CD4-positive, alpha-beta T cell treated with Interleukin-21 for 1 hour (primary cell): ENCODE data around the gene DDX11.
A peak's percentile ranks its signal among the peaks of the same experiment; 100 is the strongest.
"Not testable (repeated sequence)": the region's sequence is repeated elsewhere in the genome, so short reads cannot be mapped to it uniquely, and the experiment has no call there.

Source experiments
- DNase-seq: peaks from one replicate; pipeline ENCODE4 v3.0.0-alpha.2; 2020

DDX11 gene

DNA sequence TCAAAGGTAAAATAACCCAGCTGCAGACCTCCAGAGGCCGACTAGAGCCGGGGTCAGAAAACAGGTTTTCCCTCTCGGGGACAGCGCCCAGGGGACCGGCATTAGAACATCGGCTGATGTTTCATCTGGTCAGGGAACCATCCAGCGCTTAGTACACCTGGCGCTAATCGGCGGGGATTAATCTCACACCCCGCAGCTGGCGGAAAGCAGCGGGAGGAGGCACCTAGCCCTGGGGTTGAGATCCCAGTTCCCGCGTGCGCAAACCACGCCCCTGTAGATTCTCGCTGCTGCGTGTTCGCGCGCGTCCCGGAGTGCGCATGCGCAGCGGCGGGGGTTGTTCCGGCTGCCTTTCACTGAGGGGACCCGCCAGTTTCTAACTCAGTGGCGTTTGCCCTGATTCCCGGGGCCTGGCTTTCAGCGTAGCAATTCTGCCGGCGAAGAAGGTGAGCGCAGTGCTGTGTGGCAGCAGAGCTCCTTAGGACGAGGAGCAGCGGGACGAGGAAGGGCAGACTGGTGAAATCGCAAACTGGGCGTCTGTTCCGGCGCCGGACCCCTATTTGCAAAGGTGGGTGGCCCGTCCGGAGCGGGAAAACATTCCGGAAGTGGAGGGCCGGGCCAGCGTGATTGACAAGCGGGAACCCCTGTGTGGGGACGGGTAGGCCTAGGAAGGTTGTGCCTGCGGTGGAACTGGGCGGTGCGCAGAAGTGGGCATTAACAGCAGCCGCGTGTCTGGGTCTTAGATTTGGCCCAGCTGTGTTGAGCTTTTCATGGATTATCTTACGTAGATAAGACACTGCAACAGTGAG, at the start of gene DDX11:
Gene DDX11, plus strand, starts transcription at position 334 of the 806 bp plus-strand sequence. CDS start 4,534 bp downstream, outside the sequence.
- DNase-seq, result peak; percentile 94

DNA sequence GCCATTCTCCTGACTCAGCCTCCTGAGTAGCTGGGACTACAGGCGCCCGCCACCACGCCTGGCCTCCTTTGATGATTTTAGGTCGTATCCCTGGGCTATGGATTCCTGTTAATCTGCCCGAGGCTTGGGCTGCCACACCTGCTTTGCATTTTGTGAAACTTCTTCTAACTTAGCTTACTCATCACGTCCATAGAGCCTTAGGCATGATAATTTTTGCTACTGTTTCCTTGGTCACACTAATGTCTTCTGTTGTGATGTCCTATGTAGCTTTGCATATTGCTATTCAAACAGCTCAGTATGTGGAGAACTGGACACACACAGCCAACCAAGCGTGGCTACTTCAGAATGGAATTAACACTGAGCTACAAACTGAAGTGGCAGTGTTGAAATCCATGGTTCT, 47.5 kb upstream of the DDX11 start:
- no peak for DNase-seq

DNA sequence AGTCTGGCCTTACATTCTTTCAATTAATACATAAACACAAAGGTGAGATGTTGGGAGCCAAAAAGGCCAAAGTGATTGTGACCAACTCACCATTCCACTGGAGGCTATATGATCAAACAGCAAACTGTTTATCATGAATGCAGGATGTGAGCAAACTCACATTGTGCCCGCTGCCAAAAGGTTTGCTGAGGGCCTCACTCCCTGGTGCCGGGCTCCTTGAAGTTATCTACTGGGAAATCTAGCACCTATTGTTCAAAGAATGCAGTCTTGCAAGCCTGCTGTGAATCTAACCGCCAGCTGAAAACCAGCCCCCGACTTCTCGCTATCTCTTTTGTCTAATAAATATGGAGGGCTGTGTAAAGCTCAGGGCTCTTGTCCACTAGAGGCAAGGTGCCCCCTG, 46.7 kb upstream of the DDX11 start:
- not testable (repeated sequence) for DNase-seq

- DNase-seq, result no peak
These were observed 44.2 kb upstream of the DDX11 start for GRCh38 chr12:31029468-31029867.

DNA sequence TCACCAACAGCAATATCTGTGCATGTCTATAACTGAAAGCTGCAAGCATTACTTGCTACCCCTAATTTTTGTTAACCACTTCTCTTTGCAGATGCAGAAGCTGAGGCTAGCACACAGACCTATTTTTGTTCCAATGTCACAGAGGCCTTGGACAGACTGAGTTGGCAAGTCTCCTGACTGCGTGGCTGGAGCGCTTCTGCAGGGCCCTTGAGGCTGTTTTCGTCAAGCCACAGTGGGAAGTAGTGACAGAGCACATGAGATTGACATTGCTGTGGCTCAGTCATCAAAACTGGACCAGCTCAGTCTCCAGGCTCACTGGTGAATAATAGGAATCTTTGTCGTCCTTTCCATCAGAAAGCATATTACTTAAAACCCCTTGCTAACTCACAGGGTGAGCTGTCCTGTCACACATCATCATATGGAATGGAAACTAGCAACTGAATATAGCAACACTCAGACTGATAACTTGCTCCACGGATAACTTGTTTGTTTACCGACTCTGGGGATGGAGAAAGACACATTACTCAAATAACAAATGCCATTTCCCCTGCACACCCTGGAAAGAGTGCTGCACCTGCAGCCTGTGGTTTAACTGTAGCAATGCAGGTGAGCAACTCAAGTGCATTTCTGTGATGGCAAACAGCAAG, 43.6 kb upstream of the DDX11 start:
- DNase-seq, result no peak

DNA sequence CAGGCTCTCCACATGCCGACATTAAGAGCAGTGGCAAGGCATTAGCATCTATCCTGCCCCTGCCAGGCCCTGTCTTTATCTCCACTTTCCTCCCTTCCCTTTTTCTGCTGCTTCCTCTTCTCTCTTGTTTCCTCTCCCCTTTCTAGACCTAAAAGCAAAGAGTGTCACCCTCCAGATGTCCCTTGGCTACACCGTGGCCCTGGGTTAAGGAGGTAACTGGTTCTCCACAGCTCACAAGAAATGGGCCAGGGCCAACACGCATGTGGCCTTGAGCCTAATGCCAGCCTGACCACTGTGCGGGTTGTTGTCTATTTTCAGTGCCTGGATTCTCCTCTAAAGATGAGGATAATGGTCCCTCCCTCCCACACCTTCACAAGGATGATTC, 41.7 kb upstream of the DDX11 start:
- no peak for DNase-seq

DNA sequence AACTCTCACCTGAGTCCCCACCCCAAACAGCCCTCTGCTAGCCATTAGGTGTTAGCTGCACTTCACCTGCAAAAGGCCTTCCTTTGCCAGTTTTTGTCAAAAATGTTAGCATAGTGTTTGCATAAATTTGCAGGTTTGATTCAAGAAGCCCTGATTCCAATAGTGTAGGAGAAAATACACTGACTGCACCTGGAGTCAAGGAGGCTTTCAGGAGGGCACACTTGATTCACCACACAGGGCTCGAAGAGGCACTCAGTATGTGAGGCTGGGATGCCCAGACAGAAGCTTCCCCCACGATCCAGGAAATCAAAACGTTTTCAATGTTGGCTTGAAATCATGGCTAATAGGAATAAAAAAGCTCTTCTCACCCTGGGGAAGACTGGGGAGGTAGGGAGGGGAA, 40.5 kb upstream of the DDX11 start:
- no peak for DNase-seq

- no peak for DNase-seq
These were observed 40.0 kb upstream of the DDX11 start for GRCh38 chr12:31033681-31034080.

DNA sequence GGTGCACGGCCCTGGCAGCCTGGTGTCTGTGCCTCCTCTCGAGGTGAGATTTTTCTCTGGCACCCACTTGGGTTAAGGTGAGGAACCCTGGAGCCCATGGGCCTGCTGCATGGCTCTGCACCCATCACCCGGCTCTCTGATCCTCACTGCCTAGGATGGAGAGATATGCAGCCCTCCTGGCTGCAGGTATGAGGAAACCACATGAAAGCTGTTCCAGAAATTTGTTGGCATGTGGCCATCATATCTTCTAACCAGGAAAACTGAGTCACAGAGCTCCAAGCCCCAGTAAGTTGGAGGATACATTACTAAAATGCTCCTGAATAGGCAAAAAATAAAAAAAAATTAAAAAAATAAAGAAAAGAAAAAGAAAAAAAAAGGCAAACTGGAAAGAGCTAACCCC, 39.3 kb upstream of the DDX11 start:
- DNase-seq, result no peak

DNA sequence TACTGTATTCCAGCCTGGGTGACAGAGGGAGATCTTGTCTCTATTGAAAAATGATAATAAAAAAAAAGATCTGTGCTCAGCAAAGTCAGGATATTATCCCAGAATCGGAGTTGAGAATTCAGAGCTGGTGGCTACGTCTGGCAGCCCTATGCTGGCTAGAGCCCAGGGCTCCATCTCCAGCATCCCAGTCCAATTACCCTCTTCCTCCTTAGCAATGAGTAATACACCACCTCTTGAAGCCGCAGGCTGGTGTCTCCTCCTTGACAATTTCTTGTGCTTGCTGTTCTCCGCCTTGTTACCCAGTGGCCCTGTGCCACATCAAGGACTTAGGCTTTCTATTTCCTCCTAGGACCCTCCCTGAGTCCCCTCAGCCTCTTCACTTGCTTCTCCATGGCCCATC, 38.4 kb upstream of the DDX11 start:
- no peak for DNase-seq

GRCh38 chr12:31035967-31036665, 37.5 kb upstream of the DDX11 start:
- DNase-seq, result no peak

DNA sequence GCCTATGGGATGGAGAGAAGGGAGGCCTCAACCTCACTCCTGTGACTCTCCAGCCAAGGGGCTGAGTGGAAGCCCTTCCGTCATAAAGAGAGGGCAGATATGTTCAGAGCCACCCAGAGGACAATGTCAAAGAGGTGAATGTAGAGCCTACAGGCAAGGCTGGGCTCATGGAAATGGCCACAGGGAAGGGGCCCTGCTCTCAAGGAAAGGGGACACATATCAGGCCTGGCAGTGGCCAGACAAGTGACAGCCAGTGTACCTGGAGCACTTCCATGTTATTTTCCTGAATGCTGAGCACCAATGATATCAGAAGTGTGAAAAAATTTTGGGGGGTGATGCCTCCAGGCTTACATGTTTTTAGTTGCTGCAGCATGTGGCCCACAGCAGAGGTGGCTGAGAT, 36.6 kb upstream of the DDX11 start:
- DNase-seq, result no peak

DNA sequence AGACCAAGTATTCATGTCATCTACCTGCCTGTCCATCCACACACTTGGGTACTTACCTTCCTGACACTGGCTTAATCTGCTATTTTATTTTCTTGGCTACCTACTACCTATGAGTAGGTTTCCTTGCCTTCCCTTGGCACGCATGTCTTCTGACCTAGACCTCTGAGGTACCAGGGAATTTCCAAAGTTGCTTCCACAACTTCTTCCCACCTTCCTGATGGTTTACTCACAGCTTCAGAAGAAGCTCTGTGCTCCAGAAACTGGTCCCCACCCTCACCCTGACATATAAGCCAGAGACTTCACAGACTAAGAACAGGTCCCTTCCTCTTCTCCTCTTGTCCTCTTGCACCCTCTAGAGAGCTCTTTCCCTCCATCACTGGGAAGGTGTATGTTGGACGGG, 35.7 kb upstream of the DDX11 start:
- DNase-seq, result no peak

- DNase-seq, result no peak
These were observed 32.6 kb upstream of the DDX11 start for GRCh38 chr12:31041033-31041564.

GRCh38 chr12:31050143-31050542, 23.5 kb upstream of the DDX11 start:
- not testable (repeated sequence) for DNase-seq

- DNase-seq, result not testable (repeated sequence)
These were observed 23.1 kb upstream of the DDX11 start for GRCh38 chr12:31050548-31050947.

GRCh38 chr12:31051692-31052091, 22.0 kb upstream of the DDX11 start:
- DNase-seq, result not testable (repeated sequence)

DNA sequence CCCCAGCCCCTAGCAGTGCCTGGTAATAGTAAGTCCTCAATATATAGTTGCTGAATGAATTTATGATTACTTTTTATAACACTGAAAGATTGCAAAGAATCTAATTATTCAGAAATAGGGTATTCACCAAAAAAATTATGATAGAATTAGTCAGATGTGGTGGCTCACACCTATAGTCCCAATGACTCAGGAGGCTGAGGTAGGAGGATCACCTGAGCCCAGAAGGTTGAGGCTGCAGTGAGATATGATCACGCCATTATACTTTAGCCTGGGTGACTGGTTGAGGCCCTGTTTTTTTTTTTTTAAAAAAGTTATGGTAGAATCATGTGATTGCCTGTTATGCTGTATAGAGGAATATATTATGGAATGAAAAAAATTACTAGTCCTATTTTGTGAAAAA, 21.5 kb upstream of the DDX11 start:
- not testable (repeated sequence) for DNase-seq

- DNase-seq, result not testable (repeated sequence)
These were observed 20.8 kb upstream of the DDX11 start for GRCh38 chr12:31052666-31053439.

DNA sequence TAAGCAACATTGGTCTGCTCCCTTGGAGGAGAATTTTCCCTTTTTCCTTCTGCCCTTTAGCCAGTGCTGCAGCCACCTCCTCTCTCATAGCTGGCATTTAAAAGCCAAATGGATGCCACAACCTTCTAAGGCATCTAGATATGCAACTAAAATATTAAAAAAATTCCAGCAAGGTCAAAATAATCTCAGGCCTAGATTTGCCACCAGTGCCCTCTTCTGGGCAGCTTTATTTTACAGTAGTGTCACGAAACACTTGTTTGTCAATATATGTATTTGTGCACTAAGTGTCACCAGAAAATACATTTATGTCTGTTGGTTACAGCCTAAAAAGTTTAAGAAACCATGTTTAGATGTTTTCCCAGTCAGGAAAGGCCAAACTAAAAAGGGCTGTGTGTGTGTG, 19.7 kb upstream of the DDX11 start:
- not testable (repeated sequence) for DNase-seq

DNA sequence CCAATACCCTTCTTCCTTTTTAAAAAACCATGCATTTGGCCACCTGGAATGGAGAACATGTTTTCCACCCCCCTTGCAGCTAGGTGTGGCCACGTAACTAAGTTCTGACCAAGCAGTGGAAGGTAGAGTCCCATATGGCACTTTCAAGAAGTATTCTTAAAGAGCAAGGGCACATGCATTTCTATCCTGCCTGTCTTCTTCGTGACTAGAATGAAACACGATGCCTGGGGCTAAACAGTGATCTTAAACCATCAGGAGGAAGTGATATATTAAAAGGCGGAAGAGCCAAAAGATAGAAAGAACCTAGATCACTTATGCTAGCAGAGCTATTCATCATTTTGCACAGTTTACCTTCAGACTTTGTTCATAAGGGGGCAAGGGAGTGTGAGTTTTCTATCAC, 16.0 kb upstream of the DDX11 start:
- no peak for DNase-seq

DNA sequence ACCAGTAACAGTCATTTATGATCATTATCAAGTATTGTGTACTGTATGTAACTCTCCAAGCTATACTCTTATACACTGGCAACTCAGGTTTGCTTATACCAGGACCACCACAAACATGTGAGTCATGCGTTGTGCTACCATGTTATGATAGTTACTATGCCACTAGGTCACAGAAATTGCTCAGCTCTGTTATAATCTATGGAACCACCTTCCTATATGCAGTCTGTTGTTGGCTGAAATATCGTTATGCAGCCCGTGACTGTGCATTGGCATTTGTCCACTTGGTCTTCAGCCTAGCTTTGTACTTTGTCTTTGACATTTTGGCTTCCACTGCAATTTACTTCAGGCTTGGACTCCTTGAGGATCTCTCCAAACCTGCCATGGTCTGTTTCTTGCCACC, 7.5 kb upstream of the DDX11 start:
- DNase-seq, result not testable (repeated sequence)

DNA sequence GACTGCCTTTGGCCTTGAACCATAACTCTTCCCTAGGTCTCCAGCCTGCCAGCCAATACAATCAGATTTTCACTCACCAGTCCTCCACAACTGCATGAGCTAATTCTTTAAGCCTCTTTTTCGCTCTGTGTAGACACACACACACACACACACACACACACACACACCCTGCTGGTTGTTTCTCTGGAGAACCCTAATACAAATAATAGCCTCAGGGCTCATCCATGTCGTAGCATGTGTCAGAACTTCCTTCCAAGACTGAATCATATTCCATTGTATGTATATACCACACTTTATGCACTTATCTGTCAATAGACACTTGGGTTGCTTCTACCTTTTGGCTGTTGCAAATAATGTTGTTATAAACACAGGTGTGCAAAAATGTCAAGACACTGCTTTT, 6.0 kb upstream of the DDX11 start:
- DNase-seq, result not testable (repeated sequence)
